ENCODE data around the gene ADORA2A.

The ADORA2A gene

DNA sequence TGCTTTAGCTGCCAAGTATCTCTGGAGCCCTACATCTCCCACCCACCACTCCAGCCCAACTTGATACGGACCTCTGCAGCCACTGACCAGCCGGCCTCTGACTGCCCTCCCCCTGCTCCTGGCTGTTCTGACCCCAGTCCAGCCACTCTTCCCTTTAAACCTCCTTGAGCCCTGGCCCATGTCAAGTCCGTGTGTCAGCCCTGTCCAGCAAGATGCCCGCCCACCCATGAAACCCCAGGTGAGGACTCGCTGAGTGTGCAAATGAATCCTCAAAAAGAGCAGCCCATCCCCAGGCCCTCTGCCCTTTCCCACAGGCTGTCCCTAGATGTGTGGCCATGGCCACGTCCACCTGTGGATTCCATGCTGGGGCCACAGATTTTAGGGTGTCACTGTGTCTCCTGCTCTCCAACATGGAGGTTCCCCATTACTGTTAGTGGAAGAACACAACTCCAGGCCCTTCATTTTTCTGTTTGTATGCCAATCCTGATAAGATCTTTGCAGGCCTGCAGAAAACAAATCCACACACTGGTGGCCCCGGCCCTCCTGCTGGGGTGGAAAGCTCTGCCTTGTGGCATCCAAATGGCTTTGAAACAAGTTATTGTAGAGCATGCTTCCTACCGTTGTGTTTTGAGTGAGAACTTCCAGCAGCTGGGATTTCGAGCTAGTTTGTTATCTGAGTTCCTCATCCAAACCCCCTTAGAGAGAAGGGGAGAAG, 22.7 kb upstream of the ADORA2A start:
- Mint-ChIP-seq H3K4me3 (no peak overlapping the region), H3K9me3 (no peaks in the 10 kb centered on the region), H3K36me3 (ENCODE audit: low read depth) (peaks cover 40% of the 10 kb centered on the region), H3K27me3 (ENCODE audit: low read depth, poor library complexity) (no peaks in the 10 kb centered on the region), H3K4me1 (peaks cover 65% of the 10 kb centered on the region), H3K27ac (peak overlapping the region; percentile 22)
- TF ChIP-seq, protein P1, sequence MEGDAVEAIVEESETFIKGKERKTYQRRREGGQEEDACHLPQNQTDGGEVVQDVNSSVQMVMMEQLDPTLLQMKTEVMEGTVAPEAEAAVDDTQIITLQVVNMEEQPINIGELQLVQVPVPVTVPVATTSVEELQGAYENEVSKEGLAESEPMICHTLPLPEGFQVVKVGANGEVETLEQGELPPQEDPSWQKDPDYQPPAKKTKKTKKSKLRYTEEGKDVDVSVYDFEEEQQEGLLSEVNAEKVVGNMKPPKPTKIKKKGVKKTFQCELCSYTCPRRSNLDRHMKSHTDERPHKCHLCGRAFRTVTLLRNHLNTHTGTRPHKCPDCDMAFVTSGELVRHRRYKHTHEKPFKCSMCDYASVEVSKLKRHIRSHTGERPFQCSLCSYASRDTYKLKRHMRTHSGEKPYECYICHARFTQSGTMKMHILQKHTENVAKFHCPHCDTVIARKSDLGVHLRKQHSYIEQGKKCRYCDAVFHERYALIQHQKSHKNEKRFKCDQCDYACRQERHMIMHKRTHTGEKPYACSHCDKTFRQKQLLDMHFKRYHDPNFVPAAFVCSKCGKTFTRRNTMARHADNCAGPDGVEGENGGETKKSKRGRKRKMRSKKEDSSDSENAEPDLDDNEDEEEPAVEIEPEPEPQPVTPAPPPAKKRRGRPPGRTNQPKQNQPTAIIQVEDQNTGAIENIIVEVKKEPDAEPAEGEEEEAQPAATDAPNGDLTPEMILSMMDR (IDR thresholded peaks at IDR 0.05) = no peak
- no peak for DNase-seq

DNA sequence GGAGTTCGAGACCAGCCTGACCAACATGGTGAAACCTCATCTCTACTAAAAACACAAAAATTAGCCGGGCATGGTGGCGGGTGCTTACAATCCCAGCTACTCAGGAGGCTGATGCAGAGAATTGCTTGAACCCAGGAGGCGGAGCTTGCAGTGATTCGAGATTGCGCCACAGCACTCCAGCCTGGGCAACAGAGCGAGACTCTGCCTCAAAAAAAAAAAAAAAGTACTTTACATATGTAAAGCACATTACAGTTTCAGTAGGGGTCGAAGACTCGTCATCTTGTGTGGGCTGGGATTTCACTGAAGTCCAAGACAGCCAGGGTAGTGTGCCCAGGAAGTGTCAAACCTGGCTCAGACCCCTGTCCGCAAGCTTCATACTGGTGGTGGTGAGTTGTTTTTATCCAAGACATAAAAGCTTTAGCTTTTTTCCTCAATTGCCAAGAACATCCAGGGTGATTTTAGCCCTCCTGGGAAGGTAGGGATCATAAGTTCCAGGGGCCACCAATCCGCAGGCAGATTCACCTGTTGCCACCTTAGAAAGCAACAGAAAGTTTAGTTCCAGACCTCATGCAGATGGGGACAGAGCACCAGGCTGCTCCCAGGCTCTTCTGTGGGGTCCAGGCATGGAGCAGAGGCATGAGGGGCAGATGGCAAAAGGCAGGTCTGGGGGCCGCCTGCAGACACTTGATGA, 21.6 kb upstream of the ADORA2A start:
- no peak for DNase-seq
- peaks cover 37% of the 10 kb centered on the region for H3K36me3 Mint-ChIP-seq (ENCODE audit: low read depth)
- H3K27ac Mint-ChIP-seq = peak overlapping the region; percentile 75
- H3K9me3 Mint-ChIP-seq = no peaks in the 10 kb centered on the region
- H3K4me1 Mint-ChIP-seq = peaks cover 66% of the 10 kb centered on the region
- H3K27me3 Mint-ChIP-seq (ENCODE audit: low read depth, poor library complexity) = no peaks in the 10 kb centered on the region
- no peak overlapping the region for H3K4me3 Mint-ChIP-seq
- TF ChIP-seq, protein P1 (IDR thresholded peaks at IDR 0.05) = no peak

DNA sequence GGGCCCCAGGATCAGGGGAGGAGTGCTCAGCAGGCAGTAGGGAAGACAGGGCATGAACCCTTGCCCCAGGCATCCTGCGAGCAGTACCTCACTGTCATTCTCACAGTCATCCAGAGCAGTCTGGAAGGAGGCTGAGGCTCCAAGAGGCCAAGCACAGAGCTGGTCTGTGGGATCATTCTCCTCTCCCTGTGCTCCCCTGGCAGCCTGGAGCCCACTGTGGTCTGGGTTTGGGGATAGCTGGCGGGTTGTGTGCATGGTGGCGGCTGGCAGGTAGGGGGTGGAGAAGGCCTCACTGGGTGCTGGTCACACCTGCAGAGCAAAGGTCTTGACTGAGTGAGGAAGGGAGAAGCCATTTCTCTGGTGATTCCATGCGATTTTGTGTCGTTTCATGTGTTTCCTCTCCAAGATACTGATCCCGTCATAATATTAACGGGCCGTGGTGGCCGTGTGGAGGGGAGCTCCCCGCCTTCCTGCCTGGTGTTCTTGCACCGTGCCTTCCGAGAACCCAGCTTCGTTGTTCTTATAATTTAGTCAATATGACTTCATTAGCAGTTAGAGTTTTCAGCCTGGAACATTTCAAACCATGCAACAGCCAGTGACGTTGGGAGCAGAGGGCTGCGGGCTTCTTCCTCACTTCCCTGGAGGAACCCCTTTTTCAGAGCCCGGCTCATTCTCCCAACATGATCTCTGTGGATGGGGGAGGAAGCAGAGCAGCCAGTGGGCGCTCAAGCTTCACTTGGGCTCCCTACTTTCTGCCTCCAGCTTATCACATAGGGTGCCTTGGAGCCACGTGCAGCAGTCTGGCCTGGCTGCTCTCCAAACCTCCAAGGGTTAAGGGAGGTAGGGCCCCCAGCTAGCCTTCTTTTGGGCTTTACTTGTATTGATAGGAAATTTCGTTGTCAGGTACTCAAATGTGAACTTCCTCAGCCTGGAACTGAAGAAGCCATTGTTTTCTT, 20.8 kb upstream of the ADORA2A start:
- H3K4me3 Mint-ChIP-seq = peak overlapping the region; percentile 47
- H3K36me3 Mint-ChIP-seq (ENCODE audit: low read depth) = peaks cover 29% of the 10 kb centered on the region
- TF ChIP-seq, protein P1 (IDR thresholded peaks at IDR 0.05) = no peak
- no peaks in the 10 kb centered on the region for H3K27me3 Mint-ChIP-seq (ENCODE audit: low read depth, poor library complexity)
- H3K4me1 Mint-ChIP-seq = peaks cover 62% of the 10 kb centered on the region
- H3K9me3 Mint-ChIP-seq = no peaks in the 10 kb centered on the region
- no peak for DNase-seq
- H3K27ac Mint-ChIP-seq = peak overlapping the region; percentile 90

DNA sequence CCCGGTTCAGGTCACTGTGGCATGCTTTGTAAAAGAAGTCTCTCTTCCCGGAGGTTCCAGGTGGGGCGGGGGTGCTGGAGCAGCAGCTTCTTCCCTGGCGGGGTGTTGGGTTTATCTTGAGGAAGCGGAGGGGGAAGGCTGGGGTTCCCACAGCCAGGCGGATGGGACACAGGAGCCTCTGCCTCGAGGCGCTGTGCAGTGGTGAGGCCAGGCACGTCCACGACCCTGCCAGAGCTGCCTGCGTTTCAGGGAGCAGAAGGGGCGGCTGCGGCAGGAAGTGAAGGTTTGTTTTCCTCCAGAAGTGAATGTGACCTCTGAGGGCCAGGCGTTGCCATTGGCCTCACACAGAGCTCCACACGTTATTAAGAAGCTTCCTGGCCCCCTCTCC, 20.1 kb upstream of the ADORA2A start:
- Mint-ChIP-seq H3K4me1 (peaks cover 65% of the 10 kb centered on the region), H3K36me3 (ENCODE audit: low read depth) (peaks cover 28% of the 10 kb centered on the region), H3K27ac (peak overlapping the region; percentile 90), H3K4me3 (peak overlapping the region; percentile 47), H3K27me3 (ENCODE audit: low read depth, poor library complexity) (no peaks in the 10 kb centered on the region), H3K9me3 (no peaks in the 10 kb centered on the region)
- DNase-seq = no peak
- TF ChIP-seq, protein P1 (IDR thresholded peaks at IDR 0.05) = no peak

DNA sequence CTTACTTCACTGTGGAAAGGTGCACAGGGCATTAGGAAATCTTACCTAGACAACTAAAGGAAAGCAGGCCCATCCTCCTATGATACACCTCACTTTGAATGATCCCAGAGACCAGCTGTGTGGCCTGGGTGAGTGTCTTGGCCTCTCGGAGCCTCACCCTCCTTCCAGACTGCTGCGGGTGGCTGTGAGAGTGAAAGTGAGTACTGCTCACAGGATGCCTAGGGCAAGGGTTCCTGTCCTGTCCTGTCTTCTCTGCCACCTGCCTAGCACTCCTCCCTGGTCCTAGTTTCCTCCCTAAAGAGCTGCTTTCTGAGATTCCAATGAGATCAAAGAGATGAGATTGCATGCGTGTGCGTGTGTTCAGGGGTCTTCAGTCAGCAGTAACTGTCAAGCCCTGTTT, 19.5 kb upstream of the ADORA2A start:
- Mint-ChIP-seq H3K36me3 (ENCODE audit: low read depth) (peaks cover 28% of the 10 kb centered on the region), H3K4me1 (peaks cover 69% of the 10 kb centered on the region), H3K9me3 (no peaks in the 10 kb centered on the region), H3K27me3 (ENCODE audit: low read depth, poor library complexity) (no peaks in the 10 kb centered on the region), H3K27ac (peak overlapping the region; percentile 90), H3K4me3 (peak overlapping the region; percentile 47)
- TF ChIP-seq, protein P1 (IDR thresholded peaks at IDR 0.05) = no peak
- no peak for DNase-seq
